ENCODE data around the gene PRSS27. TPM values are rescaled to one million over a fixed set of nuclear protein-coding genes. Genes with fewer than 3 reads are reported as not detected.
"Not testable (repeated sequence)": the region's sequence is repeated elsewhere in the genome, so short reads cannot be mapped to it uniquely, and the experiment has no call there.

The PRSS27 gene
- total and polyA plus RNA-seq, 12 donors: 0.33 to 2.7 (median 1.4) TPM; not detected in 2

DNA sequence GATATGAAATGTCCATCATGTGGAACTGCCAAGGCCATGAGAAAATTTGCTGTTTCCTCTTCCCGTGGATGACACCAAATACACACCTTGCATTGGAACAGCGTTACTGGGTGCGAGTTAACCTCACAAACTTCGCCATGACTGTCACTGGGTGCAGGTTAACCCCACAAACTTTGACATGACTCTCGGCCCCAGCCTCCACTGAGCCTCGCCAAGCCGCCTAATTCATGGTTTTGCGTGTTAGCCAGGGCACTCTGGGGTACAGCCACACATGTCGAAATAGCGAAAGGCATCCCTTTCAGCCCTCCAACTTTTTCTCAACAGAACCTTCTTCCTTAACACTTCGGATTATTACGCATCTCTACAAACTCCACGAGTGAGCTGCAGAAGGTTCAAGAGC is 48.3 kb downstream of the PRSS27 start:
- peak in 1 of 7 donors; percentile 49 for DNase-seq
- H3K27ac ChIP-seq: no peak overlapping the region
- H3K9me3 ChIP-seq (replicated peaks in 1 of 3): no peaks in the 10 kb centered on the region
- H3K4me3 ChIP-seq: peak overlapping the region in 1 of 4 donors; percentile 71
- 82 to 89% (median 87%) methylated on average over 13 of the region's 13 CpGs for WGBS, 4 donors
- intact Hi-C loops (cut with DNase I): no loop called here
- TF ChIP-seq POLR2A (IDR thresholded peaks at IDR 0.05): no peak
- TF ChIP-seq, protein P1, sequence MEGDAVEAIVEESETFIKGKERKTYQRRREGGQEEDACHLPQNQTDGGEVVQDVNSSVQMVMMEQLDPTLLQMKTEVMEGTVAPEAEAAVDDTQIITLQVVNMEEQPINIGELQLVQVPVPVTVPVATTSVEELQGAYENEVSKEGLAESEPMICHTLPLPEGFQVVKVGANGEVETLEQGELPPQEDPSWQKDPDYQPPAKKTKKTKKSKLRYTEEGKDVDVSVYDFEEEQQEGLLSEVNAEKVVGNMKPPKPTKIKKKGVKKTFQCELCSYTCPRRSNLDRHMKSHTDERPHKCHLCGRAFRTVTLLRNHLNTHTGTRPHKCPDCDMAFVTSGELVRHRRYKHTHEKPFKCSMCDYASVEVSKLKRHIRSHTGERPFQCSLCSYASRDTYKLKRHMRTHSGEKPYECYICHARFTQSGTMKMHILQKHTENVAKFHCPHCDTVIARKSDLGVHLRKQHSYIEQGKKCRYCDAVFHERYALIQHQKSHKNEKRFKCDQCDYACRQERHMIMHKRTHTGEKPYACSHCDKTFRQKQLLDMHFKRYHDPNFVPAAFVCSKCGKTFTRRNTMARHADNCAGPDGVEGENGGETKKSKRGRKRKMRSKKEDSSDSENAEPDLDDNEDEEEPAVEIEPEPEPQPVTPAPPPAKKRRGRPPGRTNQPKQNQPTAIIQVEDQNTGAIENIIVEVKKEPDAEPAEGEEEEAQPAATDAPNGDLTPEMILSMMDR (IDR thresholded peaks at IDR 0.05): no peak
- H3K27me3 ChIP-seq: no peaks in the 10 kb centered on the region
- peaks cover 0 to 17% of the 10 kb centered on the region in 2 donors for H3K36me3 ChIP-seq (replicated peaks in 1 of 2)
- H3K4me1 ChIP-seq (replicated peaks in 1 of 2): peaks cover 11 to 21% of the 10 kb centered on the region in 2 donors

DNA sequence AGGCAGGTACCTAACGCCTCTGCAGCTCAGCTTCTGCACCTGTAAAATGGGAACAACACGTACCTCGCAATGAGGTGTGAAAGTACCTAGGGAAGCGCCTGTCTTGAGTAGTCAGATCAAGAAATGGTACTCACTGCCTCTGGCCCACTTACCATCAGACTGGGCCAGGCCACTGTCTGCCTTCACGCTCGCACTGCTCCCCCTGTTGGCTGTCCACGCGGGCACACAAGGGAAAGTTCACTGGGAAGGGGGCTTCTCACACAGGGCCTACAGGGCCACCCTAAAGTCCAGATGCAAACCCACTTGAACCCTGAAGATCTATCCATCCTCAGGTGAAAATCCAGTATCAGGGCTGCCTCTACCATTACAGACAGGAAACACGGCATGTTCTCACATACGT is 48.8 kb downstream of the PRSS27 start:
- TF ChIP-seq, protein P1 (IDR thresholded peaks at IDR 0.05): peak in 1 of 6 experiments; percentile 31
- H3K27me3 ChIP-seq; H3K27ac ChIP-seq; H3K9me3 ChIP-seq (replicated peaks in 1 of 3); intact Hi-C loops (cut with DNase I); H3K4me3 ChIP-seq; DNase-seq: not testable (repeated sequence)
- peaks cover 0 to 17% of the 10 kb centered on the region in 2 donors for H3K36me3 ChIP-seq (replicated peaks in 1 of 2)
- 65 to 93% (median 68%) methylated on average over 6 to 10 of the region's 10 CpGs for WGBS, 4 donors
- H3K4me1 ChIP-seq (replicated peaks in 1 of 2): peaks cover 11 to 21% of the 10 kb centered on the region in 2 donors

DNA sequence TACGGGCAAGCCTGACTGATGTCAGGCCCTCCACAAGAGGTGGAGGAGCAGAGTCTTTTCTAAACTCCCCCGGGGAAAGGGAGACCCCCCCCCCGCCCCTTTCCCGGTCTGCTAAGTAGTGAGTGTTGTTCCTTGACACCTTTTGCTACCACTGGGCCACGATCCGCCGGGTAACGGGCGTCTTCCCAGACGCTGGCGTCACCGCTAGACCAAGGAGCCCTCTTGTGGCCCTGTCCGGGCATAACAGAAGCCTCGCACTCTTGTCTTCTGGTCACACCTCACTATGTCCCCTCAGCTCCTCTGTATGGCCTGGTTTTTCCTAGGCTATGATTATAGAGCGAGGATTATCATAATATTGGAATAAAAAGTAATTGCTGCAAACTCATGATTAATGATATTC is 50.0 kb downstream of the PRSS27 start:
- H3K36me3 ChIP-seq (replicated peaks in 1 of 2): peaks cover 0 to 17% of the 10 kb centered on the region in 2 donors
- H3K4me3 ChIP-seq; H3K9me3 ChIP-seq (replicated peaks in 1 of 3); intact Hi-C loops (cut with DNase I); H3K27me3 ChIP-seq: not testable (repeated sequence)
- TF ChIP-seq, protein P1 (IDR thresholded peaks at IDR 0.05): peak; percentile 45 to 72 (median 66)
- peaks cover 14 to 30% of the 10 kb centered on the region in 2 donors for H3K4me1 ChIP-seq (replicated peaks in 1 of 2)
- peak overlapping the region in 3 of 5 donors; percentile 43 to 56 (median 53) for H3K27ac ChIP-seq
- WGBS, 4 donors: 8 to 16% (median 10%) methylated on average over 8 to 15 of the region's 15 CpGs
- DNase-seq: peak; percentile 75 to 93 (median 85)

DNA sequence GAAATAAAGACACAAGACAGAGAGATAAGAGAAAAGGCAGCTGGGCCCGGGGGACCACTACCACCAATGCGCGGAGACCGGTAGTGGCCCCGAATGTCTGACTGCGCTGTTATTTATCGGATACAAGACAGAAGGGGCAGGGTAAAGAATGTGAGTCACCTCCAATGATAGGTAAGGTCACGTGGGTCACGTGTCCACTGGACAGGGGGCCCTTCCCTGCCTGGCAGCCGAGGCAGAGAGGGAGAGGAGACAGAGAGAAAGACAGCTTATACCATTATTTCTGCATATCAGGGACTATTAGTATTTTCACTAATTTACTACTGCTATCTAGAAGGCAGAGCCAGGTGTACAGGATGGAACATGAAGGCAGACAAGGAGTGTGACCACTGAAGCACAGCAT is 50.4 kb downstream of the PRSS27 start:
- intact Hi-C loops (cut with DNase I); H3K27me3 ChIP-seq; H3K9me3 ChIP-seq (replicated peaks in 1 of 3); DNase-seq; H3K4me3 ChIP-seq: not testable (repeated sequence)
- Histone ChIP-seq H3K4me1 (replicated peaks in 1 of 2) (peaks cover 17 to 34% of the 10 kb centered on the region in 2 donors), H3K27ac (peak overlapping the region in 3 of 5 donors; percentile 43 to 56 (median 53)), H3K36me3 (replicated peaks in 1 of 2) (peaks cover 0 to 17% of the 10 kb centered on the region in 2 donors)
- 56 to 69% (median 64%) methylated on average over 9 to 10 of the region's 10 CpGs for WGBS, 4 donors

DNA sequence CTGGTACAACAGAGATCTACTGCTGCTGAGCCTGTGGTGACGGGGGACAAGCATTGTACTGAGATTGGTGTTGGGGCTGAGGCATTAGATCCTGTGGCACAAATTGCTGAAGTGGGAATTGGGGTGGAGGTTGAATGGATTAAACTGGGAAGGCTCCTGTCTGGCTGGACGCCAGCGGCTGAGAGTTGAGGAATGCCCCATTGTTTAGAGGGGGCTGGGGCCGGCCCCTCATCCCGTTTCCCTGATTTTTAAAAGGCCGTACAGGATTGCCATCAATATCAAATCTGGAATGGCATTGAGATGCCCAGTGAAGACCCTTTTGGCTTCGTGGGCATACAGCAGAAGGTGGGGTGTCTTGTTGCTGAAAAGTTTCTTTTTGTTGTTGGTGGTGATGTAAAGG is 53.4 kb downstream of the PRSS27 start:
- intact Hi-C loops (cut with DNase I); H3K27me3 ChIP-seq; H3K27ac ChIP-seq; DNase-seq; H3K9me3 ChIP-seq (replicated peaks in 1 of 3); H3K4me3 ChIP-seq: not testable (repeated sequence)
- WGBS, 4 donors: 81 to 89% (median 81%) methylated on average over 7 of the region's 7 CpGs
- H3K4me1 ChIP-seq (replicated peaks in 1 of 2): peaks cover 18 to 38% of the 10 kb centered on the region in 2 donors
- H3K36me3 ChIP-seq (replicated peaks in 1 of 2): peaks cover 0 to 17% of the 10 kb centered on the region in 2 donors
